Measurements from ENCODE around the gene BFSP2. TPM values are rescaled to one million over a fixed set of nuclear protein-coding genes. Genes with fewer than 3 reads are reported as not detected.
A peak's percentile ranks its signal among the peaks of the same experiment; 100 is the strongest.

The BFSP2 gene
- polyA plus RNA-seq, 1 experiment, result not detected

- H3K4me3 ChIP-seq (ENCODE audit: low read depth, low read length), result no peak overlapping the region
- no peaks in the 10 kb centered on the region for H3K9me3 ChIP-seq (ENCODE audit: control insufficient read depth, insufficient read depth, low read length)
- peak overlapping the region; percentile 47 for H3K27ac ChIP-seq (ENCODE audit: low read depth, low read length)
- no peaks in the 10 kb centered on the region for H3K27me3 ChIP-seq (ENCODE audit: control insufficient read depth, insufficient read depth, low read length)
- ChIA-PET CTCF (interaction anchor here (2.6 to 4.6 kb wide), 2 partner anchors 373 to 688 kb away, joined by 9 to 38 read pairs; no protein-coding TSS in a partner anchor), POLR2A (no interaction called here)
- no peak for DNase-seq (ENCODE audit: low read depth, low spot score)
- no peak for TF ChIP-seq CTCF (IDR thresholded peaks at IDR 0.05; ENCODE audit: low read depth, low read length)
These were observed 14.2 kb downstream of the BFSP2 start for GRCh38 chr3:133414021-133414392.

DNA sequence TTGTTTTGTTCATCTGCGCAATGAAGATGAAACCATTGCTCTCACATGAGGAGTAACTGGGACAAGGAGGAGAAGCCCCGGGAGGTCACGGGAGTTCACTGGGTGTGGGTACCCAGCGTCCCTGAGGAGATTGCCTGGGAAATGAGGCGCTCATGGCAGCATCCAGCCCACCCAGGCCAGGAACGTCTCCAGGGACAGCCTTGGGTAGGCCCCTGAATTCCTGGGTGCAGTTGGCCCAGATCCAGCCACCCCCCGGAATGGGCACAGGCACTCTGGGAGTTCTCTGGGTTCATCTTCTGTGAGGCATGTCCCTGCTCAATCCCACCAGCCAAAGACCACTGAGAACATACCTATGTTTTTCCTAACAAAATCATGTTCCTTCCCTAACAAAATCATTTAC, 18.5 kb downstream of the BFSP2 start:
- no peak overlapping the region for H3K27ac ChIP-seq (ENCODE audit: low read depth, low read length)
- CTCF ChIA-PET, result no interaction called here
- POLR2A ChIA-PET, result no interaction called here
- H3K27me3 ChIP-seq (ENCODE audit: control insufficient read depth, insufficient read depth, low read length), result no peaks in the 10 kb centered on the region
- no peak overlapping the region for H3K4me3 ChIP-seq (ENCODE audit: low read depth, low read length)
- no peaks in the 10 kb centered on the region for H3K9me3 ChIP-seq (ENCODE audit: control insufficient read depth, insufficient read depth, low read length)
- no peak for DNase-seq (ENCODE audit: low read depth, low spot score)
- TF ChIP-seq CTCF (IDR thresholded peaks at IDR 0.05; ENCODE audit: low read depth, low read length), result no peak

- DNase-seq (ENCODE audit: low read depth, low spot score), result no peak
- Histone ChIP-seq H3K27ac (ENCODE audit: low read depth, low read length) (no peak overlapping the region), H3K4me3 (ENCODE audit: low read depth, low read length) (no peak overlapping the region), H3K9me3 (ENCODE audit: control insufficient read depth, insufficient read depth, low read length) (no peaks in the 10 kb centered on the region), H3K27me3 (ENCODE audit: control insufficient read depth, insufficient read depth, low read length) (no peaks in the 10 kb centered on the region)
- no peak for TF ChIP-seq CTCF (IDR thresholded peaks at IDR 0.05; ENCODE audit: low read depth, low read length)
- CTCF ChIA-PET, result interaction anchor here (2.0 to 4.3 kb wide), 2 partner anchors 378 to 693 kb away, joined by 7 to 40 read pairs; no protein-coding TSS in a partner anchor
- POLR2A ChIA-PET, result no interaction called here
These were observed 19.5 kb downstream of the BFSP2 start for GRCh38 chr3:133419151-133419909.

DNA sequence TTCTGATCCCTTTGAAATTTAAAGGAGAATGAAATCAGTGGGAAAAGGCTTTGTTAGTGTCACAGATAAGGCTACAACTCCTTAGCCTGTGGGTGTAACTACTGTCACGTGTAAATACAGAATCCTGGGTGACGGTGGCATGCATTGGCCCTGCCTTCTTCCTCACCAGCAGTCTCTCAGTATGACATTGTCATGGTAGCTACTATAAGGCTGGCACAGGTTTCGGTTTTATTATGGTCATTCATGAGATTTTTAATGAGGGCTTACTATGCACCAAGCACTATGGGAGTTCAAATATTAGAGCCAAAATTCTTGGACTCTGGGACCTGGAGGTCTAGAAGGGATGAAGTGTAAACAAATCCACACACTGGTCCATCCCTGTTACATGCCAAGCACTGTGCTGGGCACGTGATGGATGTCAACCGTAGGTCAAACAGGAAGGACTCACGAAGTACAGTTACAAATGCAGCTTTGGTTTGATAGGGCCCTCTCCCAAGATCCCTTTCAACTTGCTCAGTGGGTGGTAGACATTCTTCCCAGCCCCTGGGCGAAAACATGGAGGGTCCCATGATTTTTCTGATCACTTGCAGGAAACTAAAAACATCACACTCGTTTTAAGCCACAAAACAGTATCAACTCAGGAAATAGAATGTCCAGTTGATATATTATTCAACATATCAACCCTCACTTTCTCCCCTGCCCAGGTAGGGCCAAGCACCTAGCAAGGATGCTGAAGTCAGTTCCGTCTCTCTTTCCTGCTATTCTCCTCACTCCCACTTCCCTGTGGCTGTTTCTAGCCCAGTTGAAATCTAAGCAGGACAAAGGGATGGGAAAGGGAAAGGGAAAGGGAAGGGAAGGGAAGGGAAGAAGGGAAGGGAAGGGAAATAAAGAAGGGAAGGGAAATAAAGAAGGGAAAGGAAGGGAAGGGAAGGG, 25.3 kb downstream of the BFSP2 start:
- no peak for DNase-seq (ENCODE audit: low read depth, low spot score)
- no peak overlapping the region for H3K27ac ChIP-seq (ENCODE audit: low read depth, low read length)
- no peak for TF ChIP-seq CTCF (IDR thresholded peaks at IDR 0.05; ENCODE audit: low read depth, low read length)
- H3K9me3 ChIP-seq (ENCODE audit: control insufficient read depth, insufficient read depth, low read length), result no peaks in the 10 kb centered on the region
- no peak overlapping the region for H3K4me3 ChIP-seq (ENCODE audit: low read depth, low read length)
- H3K27me3 ChIP-seq (ENCODE audit: control insufficient read depth, insufficient read depth, low read length), result no peaks in the 10 kb centered on the region
- ChIA-PET POLR2A (no interaction called here), CTCF (interaction anchor here (1.0 to 5.7 kb wide), 8 partner anchors 10 to 699 kb away, joined by 3 to 42 read pairs (median 4); no protein-coding TSS in a partner anchor)

All from AG04450 (cell line).